Measurements from ENCODE around the gene ST6GALNAC2.

The ST6GALNAC2 gene

GRCh38 chr17:76599694-76600460, 14.2 kb upstream of the ST6GALNAC2 start:
- no peak for DNase-seq (ENCODE audit: low spot score)

- no peak for DNase-seq (ENCODE audit: low spot score)
Observed at GRCh38 chr17:76598004-76598439, 12.4 kb upstream of the ST6GALNAC2 start.

GRCh38 chr17:76597156-76598003, 11.7 kb upstream of the ST6GALNAC2 start:
- no peak for DNase-seq (ENCODE audit: low spot score)

- DNase-seq (ENCODE audit: low spot score): no peak
Observed at GRCh38 chr17:76594690-76595089, 9.0 kb upstream of the ST6GALNAC2 start.

- DNase-seq (ENCODE audit: low spot score): no peak
Observed at GRCh38 chr17:76593959-76594358, 8.3 kb upstream of the ST6GALNAC2 start.

- DNase-seq (ENCODE audit: low spot score): no peak
Observed at GRCh38 chr17:76593384-76593826, 7.7 kb upstream of the ST6GALNAC2 start.

- no peak for DNase-seq (ENCODE audit: low spot score)
Observed at GRCh38 chr17:76588182-76588581, 2.5 kb upstream of the ST6GALNAC2 start.

- no peak for DNase-seq (ENCODE audit: low spot score)
Observed at GRCh38 chr17:76586741-76587487, 1.3 kb upstream of the ST6GALNAC2 start.

GRCh38 chr17:76585033-76585648, 519 bp downstream of the ST6GALNAC2 start:
- DNase-seq (ENCODE audit: low spot score): no peak

GRCh38 chr17:76584427-76585032, 1.1 kb downstream of the ST6GALNAC2 start:
- no peak for DNase-seq (ENCODE audit: low spot score)

GRCh38 chr17:76582660-76583059, 3.0 kb downstream of the ST6GALNAC2 start:
- DNase-seq (ENCODE audit: low spot score): no peak

- DNase-seq (ENCODE audit: low spot score): no peak
Observed at GRCh38 chr17:76581515-76581914, 4.1 kb downstream of the ST6GALNAC2 start.

GRCh38 chr17:76579281-76579680, 6.4 kb downstream of the ST6GALNAC2 start:
- DNase-seq (ENCODE audit: low spot score): no peak

GRCh38 chr17:76578376-76578775, 7.3 kb downstream of the ST6GALNAC2 start:
- DNase-seq (ENCODE audit: low spot score): no peak

GRCh38 chr17:76577876-76578275, 7.8 kb downstream of the ST6GALNAC2 start:
- DNase-seq (ENCODE audit: low spot score): no peak

GRCh38 chr17:76576189-76576588, 9.5 kb downstream of the ST6GALNAC2 start:
- DNase-seq (ENCODE audit: low spot score): no peak

GRCh38 chr17:76575570-76575969, 10.1 kb downstream of the ST6GALNAC2 start:
- DNase-seq (ENCODE audit: low spot score): no peak

- no peak for DNase-seq (ENCODE audit: low spot score)
Observed at GRCh38 chr17:76574166-76574565, 11.5 kb downstream of the ST6GALNAC2 start.

GRCh38 chr17:76573096-76573495, 12.6 kb downstream of the ST6GALNAC2 start:
- DNase-seq (ENCODE audit: low spot score): no peak

- DNase-seq (ENCODE audit: low spot score): no peak
Observed at GRCh38 chr17:76572201-76572910, 13.3 kb downstream of the ST6GALNAC2 start.
